ENCODE results near the gene IQGAP2.
A peak's percentile ranks its signal among the peaks of the same experiment; 100 is the strongest.

IQGAP2 gene

GRCh38 chr5:76522103-76522935, 119.2 kb downstream of the IQGAP2 start:
- DNase-seq = no peak
- in situ Hi-C loops (cut with MboI; ENCODE audit: low pct_unique_long_range_greater_than_20kb, low sequenced_read_pairs) = no loop called here

DNA sequence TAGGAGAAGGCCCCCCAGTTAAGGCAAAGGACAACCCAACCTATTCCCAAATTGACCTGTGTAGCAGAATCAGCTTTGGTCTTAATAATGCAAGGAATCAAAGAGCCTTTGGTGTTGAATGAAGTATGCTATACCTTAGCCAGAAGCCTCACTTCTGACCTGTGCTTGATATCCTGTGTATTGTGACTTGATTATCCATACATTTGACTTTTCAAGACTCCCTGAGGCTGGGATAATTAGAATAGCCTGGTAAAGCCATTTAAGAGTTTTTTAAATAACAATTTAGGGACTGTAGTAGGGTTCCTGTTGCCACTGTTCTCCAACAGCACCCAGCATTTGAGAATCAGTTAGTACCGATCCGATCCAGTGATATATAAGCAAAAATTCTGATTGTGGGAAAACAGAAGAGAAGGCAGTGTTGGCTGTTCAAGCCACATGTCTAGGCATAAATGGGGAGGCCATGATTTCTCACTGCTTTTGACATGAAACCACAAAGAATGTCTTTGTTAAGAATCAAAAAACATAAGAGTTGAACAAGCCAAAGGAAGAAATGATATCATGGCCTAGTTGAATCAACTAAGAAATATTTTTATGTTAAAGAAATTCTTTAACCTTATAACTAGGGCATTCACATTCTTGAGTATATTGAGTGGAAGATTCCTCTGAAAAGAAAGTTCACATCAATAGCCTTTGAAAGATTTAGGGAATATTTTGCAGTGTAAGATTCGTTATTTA, 121.2 kb downstream of the IQGAP2 start:
- no peak for DNase-seq
- in situ Hi-C loops (cut with MboI; ENCODE audit: low pct_unique_long_range_greater_than_20kb, low sequenced_read_pairs) = no loop called here

GRCh38 chr5:76524868-76525267, 121.8 kb downstream of the IQGAP2 start:
- DNase-seq = no peak
- in situ Hi-C loops (cut with MboI; ENCODE audit: low pct_unique_long_range_greater_than_20kb, low sequenced_read_pairs) = no loop called here

- no peak for DNase-seq
- in situ Hi-C loops (cut with MboI; ENCODE audit: low pct_unique_long_range_greater_than_20kb, low sequenced_read_pairs) = no loop called here
Observed at GRCh38 chr5:76525956-76526355, 122.9 kb downstream of the IQGAP2 start.

GRCh38 chr5:76526950-76527583, 124.0 kb downstream of the IQGAP2 start:
- DNase-seq = no peak
- in situ Hi-C loops (cut with MboI; ENCODE audit: low pct_unique_long_range_greater_than_20kb, low sequenced_read_pairs) = no loop called here

DNA sequence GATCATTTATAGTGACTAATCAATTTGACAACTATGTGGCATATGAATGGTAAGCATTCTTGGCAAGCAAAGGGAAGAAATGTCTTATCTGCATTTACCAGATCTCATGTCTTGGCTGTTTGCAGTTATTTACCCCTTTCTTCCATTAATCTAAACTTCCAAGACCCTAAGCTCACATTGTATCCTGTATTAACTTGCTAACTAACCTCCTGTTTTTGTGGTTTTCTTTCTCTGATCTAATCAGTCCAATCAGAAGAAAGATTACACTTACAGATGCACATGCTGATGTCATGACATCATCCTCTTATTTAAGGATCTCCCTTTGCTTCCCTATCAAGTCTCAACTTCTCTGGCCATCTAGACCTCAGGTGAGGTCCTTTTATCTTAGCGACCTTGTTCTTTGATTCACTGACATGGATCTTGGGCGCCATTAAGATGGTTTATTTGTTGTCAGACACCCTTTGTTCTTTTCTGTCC, 124.6 kb downstream of the IQGAP2 start:
- in situ Hi-C loops (cut with MboI; ENCODE audit: low pct_unique_long_range_greater_than_20kb, low sequenced_read_pairs) = no loop called here
- DNase-seq = peak; percentile 47

DNA sequence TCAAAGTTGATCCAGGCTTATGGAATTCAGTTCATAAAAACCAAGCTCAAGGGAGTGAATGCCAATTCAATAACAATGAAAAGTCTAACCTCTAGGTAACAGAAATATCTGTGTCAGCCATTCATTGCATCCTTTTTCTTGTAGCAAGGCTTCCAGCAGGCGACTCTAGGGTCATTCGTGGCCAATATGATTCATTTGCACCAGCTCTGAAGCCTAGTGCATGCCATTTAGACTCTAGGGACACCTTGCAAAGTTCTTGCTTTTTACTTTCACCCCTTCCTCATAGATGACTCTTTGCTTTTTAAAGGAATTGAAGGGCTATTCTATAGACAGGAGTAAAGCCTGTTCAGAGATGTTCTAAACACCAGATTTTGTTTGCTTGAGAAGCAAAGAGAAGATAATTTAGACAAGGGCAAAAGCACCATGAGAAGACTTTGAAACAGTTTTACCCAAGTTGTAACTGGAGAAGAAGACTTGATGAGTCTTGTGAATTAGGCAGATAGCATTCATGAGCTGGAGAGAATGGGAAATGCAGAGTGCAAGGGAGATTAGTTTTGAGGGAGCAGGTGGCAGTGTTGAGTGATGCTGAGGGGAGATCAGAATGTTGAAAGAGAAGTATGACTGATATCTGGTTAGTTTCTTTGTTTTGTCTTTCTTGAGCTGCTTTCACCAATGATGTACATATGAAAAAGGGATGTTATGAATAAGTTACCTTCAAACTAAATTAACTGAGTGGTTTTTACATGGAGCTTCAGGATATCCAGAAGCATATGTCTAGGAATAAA, 125.7 kb downstream of the IQGAP2 start:
- in situ Hi-C loops (cut with MboI; ENCODE audit: low pct_unique_long_range_greater_than_20kb, low sequenced_read_pairs) = no loop called here
- no peak for DNase-seq

DNA sequence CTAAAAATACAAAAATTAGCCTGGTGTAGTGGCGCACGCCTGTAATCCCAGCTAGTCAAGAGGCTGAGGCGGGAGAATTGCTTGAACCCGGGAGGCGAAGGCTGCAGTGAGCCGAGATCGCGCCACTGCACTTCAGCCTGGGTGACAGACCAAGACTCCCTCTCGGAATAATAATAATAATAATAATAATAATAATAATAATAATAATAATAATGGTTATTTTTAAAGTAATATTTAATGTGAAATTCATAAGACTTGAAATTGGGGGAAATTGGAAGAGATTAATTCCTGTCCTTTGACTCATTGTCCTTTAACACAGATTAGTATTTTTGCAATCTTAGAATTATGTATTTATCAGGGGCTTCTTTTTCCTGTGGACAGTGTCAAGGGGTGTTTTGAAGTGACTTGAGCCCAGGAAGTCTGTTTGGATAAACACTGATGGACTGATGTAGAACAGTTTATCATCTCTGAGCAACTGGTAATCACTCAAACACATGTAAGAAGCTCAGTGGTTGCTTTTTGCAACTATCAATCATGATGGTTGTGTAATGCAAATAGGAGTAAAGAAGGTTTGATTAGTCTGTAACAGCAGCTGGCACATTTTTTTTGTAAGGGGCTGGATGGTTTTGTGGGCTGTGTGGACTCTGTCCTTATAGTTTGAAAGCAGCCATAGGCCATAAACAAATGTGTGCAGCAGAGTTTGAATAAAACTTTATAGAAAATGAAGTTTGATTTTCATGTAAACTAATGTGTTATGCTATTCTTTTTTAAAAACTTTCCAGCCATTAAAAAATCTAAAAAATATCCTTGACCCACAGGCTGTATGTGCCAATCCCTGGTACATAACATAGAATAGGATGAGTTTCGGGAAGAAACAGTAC, 126.6 kb downstream of the IQGAP2 start:
- DNase-seq = no peak
- in situ Hi-C loops (cut with MboI; ENCODE audit: low pct_unique_long_range_greater_than_20kb, low sequenced_read_pairs) = no loop called here

DNA sequence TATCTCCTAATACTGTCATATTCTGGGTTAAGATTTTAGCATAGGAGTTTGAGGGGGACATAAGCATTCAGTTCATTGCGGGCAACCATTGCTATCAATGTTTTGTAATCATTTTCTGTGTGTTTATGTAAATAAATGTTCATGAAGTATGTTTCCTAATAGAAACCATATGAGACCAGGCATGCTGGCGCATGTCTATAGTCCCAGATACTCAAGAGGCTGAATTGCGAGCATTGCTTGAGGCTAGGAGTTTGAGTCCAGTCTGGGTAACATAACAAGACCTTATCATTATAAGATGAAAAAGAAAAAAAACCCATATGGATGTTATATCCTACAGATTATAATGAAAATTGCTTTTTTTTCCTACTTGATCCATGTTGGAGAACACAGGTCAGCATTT, 129.0 kb downstream of the IQGAP2 start:
- no peak for DNase-seq
- in situ Hi-C loops (cut with MboI; ENCODE audit: low pct_unique_long_range_greater_than_20kb, low sequenced_read_pairs) = no loop called here

DNA sequence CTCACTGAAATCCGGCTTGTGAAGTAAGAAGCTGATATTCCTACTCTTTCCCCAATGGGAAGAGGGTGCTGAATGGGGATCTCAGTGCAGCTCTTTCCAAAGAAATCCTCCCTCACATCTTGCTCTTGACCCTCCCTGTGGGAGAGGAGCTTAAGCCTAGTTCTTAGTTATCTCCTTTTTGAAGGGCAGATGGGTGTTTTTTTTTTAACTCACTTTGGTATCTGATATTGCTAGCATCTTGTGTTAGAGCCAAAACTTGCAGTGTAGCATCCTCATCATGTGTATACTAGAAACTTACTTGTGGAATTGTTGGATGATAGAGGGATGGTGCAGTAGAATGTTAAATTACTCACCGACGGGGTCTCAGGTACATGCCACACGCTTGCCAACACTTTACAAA, 129.9 kb downstream of the IQGAP2 start:
- no peak for DNase-seq
- in situ Hi-C loops (cut with MboI; ENCODE audit: low pct_unique_long_range_greater_than_20kb, low sequenced_read_pairs) = no loop called here

DNA sequence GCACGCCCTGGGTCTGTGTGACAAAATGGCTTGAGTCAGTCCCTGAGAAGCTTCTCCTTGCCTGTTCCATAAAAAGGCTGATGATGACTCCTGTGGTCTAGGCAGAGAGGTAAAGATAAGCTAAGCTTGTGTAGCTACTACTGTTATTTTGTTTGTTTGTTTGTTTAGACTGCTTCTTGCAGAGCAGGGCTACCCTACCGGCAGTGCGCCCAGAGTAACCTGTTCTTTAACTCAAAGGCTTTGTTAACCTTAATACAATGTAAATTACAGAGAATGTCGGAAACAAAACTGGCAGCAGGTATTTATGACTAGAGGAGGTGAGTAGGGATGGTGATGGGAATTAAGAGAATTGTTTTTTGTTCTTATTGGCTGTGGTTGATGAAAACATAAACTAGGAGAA, 132.5 kb downstream of the IQGAP2 start:
- no peak for DNase-seq
- in situ Hi-C loops (cut with MboI; ENCODE audit: low pct_unique_long_range_greater_than_20kb, low sequenced_read_pairs) = no loop called here

- in situ Hi-C loops (cut with MboI; ENCODE audit: low pct_unique_long_range_greater_than_20kb, low sequenced_read_pairs) = no loop called here
Observed at GRCh38 chr5:76537073-76537543, 134.0 kb downstream of the IQGAP2 start.

DNA sequence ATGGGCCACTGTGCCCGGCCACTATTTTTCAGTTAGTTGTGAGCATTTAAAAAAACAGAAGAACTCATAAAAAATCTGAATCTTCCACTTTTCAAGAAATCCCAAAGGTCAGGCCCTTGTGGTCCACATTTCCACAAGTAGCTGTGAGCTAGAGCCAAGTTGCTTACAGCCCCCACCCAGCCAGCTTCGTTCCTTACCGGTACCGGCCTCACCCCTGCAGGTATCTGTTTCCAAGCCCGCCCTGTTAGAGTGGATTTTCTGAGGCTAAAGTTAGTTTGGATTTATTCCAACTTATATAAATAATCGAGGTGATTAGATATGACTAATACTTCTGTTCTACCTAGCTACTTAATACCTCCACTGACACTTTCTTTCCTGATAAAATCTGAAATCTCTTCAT, 139.2 kb downstream of the IQGAP2 start:
- in situ Hi-C loops (cut with MboI; ENCODE audit: low pct_unique_long_range_greater_than_20kb, low sequenced_read_pairs) = no loop called here

More at GRCh38 chr5:76537073-76537543, 134.0 kb downstream of the IQGAP2 start:
- no peak for DNase-seq

DNA sequence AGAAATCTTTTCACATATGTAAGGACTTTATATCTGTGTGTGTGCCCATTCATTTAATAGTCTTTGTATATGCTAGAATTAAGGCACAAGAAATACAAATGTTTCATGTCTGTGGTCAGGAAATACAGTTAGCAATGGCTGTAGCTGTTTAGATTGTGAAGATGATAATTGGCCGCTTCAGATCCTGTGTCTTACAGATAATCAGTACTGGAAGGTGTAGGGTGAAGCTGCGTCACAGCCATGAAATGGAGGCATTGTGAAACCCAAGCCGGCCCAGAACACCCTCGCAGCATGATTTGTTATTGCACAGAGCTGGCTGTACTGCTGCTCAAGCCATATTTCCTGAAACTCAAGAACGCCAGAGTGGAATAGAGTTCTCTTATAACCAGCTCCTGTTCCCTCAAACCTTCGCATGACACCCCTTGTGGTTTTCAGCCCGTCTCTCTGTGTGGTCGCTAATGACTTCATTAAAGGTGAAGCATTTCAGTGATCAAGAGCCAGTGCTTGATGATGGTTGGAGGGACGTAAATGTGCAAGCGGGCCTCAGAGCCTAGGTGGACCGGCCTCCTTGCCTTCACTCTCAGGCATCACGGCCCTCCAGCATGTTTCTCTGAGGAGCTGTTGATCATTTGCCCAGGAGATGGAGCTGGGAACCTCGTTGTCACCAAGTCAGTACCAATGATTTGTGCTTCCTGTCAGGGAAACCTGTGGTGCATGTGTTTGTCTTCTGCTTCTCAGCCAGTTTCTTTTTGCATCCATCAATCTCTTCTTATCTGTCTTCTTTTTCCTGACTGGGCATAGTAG, 140.0 kb downstream of the IQGAP2 start:
- peak; percentile 61 for DNase-seq
- in situ Hi-C loops (cut with MboI; ENCODE audit: low pct_unique_long_range_greater_than_20kb, low sequenced_read_pairs) = no loop called here

More for the DNA sequence above, 139.2 kb downstream of the IQGAP2 start:
- no peak for DNase-seq

- in situ Hi-C loops (cut with MboI; ENCODE audit: low pct_unique_long_range_greater_than_20kb, low sequenced_read_pairs) = no loop called here
- DNase-seq = peak; percentile 70
Observed at GRCh38 chr5:76544268-76544926, 141.3 kb downstream of the IQGAP2 start.

- DNase-seq = no peak
- in situ Hi-C loops (cut with MboI; ENCODE audit: low pct_unique_long_range_greater_than_20kb, low sequenced_read_pairs) = no loop called here
Observed at GRCh38 chr5:76545184-76545583, 142.1 kb downstream of the IQGAP2 start.

All from KBM-7 (cell line).